DMS153 treated with DMSO at 0.1 percent for 48 hours (cell line): ENCODE measurements around the gene SAMD10.
"Not testable (repeated sequence)": the region's sequence is repeated elsewhere in the genome, so short reads cannot be mapped to it uniquely, and the experiment has no call there.

Source experiments
- DNase-seq: peaks from one replicate; lab custom pipeline; 2025; ENCODE audit not compliant: unreplicated experiment; lab: John Stamatoyannopoulos, UW

SAMD10 gene

DNA sequence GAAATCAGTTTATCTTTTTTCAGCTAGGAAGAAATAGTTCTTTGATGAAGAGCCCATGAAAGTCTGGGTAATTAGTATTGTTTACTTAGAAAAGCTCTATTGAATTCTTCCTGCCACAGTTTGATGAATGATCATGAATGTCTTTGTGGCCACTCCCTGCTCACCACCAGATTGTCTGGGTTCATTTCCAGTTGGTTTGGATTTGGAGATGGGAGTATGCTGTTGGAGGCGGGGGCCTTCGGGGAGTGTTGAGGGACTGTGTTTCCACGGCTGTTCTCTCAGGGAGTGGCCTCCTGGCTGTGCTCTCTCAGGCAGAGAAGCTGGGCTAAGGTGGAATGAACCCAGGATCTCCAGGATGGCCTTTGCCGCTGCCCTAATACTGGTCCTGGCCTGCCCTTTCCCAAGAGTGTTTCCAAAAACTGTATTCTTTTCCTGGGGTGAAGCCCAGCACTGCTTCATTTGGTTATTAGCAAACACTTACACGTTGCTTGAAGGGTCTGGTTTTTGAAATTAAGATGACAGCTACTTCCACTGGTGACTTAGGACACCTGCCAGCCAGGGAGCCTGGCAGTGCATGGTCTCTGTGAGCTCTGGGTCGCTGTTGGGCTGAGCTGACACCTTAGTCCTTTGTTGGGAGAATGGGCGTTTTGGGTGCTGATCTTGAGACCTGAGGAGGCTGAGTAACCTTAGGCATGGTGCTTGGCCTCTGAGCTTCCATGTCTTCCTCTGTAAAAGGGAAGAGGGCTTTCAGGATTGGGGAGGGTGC, 24.7 kb upstream of the SAMD10 start:
- DNase-seq: no peak

DNA sequence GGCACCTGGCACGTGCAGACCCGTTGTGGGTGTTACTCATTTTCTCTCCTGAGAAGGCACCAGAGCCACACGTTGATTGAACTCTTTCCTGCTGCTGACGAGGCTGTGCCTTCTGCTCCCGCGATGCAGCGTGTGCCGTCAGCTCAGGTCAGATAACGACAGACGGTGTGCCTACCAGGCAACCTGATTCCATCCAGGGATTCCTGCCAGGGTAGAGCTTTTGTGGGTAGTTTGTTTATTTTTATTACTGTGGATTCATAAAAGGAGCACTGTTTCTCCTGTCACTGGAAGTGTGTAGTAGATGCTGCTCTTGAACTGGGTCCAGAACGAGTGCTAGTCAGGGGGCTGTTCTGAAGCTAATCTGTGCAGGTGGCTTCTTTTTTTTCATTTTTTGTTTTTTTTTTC, 22.2 kb upstream of the SAMD10 start:
- peak; percentile 13 for DNase-seq

DNA sequence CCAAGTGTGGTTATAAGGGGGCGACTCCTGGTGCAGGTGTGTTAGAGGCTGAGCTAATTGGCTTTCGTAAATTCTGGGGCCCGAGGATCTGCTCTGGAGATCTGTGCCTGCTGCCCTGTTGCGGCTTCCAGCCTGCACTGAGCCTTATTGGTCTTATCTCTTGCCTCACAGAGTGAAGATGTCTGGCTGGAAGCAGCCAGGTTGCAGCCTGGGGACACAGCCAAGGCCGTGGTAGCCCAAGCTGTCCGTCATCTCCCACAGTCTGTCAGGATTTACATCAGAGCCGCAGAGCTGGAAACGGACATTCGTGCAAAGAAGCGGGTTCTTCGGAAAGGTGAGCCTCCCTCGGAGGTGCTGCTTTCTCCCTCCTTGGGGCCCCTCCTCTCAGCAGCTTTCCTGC, 21.5 kb upstream of the SAMD10 start:
- DNase-seq: no peak

DNA sequence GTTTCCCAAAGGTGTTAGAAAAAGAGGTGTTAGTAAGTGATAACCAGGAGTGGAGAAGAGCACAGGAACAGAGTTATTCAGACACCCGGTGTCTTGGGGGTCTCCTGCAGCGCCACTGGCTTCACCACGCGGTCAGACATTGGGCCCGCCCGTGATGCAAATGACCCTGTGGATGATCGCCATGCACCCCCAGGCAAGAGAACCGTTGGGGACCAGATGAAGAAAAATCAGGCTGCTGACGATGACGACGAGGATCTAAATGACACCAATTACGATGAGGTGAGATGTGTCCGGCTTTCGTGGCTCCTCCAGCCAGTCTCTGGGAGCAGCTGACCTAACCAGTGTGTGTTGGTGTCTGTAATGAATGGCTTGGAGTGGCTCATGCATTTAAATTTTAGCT, 3.5 kb upstream of the SAMD10 start:
- no peak for DNase-seq

DNA sequence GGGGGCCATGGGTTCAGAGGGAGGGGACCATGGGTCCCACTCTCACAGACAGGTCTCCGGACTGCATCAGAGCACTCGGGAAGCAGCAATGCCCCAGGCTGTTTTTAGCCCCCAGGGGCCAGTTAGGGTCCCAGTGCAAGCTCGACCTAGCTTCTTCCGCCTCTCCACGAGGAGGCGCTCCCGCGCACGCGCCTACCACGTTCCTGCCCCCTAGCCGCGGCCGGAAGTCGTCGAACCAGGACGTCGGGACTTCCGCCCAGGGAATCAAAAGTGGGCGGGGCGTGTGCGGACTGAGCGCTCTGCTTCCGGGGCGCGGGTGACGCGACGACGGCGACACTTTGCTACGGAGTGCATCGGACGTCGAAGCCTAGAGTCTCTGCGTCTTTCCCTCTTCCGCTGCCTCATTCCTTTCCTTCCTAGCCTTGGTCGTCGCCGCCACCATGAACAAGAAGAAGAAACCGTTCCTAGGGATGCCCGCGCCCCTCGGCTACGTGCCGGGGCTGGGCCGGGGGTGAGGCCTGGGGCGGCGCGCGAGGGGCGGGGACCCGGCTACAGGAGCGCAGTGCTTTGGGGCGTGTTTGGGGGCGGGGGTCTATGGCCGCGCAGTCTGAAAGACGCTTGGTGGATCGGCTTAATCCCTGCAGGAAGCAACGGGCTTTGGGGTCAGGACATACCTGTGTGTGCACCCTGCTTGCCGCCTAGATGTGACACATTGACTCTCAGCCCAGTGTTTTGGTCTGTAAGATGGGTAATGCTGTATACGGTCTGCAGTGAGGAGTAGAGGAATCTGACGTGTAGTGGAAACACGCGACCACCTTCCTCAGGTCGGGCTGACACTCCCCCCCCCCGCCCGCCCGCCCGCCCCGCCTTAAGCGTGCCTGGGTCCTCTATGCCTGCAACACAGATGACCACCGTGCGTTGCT, 1.6 kb upstream of the SAMD10 start, which contains the start of gene PRPF6:
TSS of gene PRPF6 (plus strand) at position 327 of the 923 bp plus-strand sequence. CDS start at position 441, 114 bp downstream.
- DNase-seq: peak; percentile 95

DNA sequence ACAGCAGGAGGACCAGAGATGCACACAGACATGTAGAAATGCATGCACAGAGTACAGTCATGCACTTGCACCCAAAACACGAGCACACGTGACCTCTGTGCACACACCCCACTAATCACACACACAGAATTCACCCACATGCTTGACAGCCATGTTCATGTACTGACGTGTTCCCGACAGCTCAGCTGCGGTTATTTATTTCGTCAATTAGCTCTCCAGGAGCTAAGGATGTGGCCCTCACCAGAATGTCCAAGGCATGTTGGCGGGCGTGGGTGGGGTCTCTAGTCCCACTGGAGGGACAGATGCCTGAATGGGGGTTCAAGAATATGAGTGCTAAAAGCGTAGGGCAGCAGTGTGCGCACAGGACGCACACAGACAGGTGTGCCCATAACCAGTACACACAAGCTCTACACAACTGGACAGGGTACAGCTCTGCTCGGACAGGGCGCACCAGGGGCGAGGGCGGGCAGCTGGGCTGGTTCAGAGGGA, 919 bp upstream of the SAMD10 start:
- DNase-seq: no peak

DNA sequence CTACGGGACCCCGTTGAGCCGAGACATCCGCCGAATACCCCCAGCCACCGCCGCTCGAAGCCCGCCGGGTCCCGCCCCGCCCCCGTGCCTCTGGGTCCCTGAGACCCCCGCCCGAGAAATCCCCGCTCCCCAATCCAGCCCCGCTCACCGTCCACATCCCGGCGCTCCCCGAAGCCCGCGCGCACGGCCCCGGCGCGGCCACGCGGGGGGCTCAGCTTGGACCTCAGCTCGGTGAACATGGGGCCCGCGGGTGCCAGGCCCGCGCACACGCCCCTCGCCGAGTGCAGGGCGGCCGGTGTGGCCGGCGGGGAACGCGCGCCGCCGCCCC, 249 bp downstream of the SAMD10 start:
- no peak for DNase-seq

DNA sequence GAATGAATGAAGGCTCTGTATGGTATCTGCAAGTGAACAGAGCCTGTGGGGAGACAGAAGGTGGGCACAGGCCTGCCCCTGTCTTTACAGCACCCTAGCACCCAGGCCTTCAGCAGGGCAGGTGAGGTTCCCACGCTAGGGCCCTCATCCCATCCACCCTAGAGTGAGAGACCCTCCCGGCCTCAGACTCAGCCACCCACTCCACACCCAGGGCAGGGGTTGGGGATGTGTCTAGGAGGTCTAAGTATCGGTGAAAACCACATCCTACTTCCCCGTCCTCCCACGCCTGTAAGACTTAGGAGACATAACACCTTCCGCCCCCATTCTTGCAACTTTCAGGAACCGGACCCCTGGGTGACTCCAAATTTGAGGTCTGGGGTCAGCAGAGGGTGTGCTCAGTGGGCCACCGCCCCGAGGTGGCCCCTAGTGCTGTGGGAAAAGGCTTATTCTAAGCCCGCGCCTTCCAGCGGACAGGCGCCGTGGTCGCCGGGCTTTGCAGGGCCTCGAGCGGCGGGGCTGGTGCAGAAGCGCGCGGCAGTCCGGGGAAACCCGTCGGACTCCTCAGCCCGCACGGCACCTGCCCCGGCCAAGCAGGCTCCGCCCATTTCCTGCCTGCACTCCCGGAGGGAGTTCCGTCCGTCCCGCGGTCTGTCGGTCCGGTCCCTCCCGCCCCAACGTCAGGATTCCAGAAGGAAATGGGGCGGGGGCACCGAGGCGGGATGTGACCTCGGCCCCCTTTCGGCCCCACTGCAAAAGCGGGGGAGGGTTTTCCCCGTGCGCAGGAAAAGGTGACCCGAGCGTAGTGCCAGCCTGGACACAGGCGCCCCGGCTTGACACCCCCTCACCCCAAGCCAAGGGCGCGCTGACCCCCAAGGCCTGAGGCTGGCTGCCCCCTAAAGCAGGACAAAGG, 868 bp downstream of the SAMD10 start:
- DNase-seq: peak; percentile 56

DNA sequence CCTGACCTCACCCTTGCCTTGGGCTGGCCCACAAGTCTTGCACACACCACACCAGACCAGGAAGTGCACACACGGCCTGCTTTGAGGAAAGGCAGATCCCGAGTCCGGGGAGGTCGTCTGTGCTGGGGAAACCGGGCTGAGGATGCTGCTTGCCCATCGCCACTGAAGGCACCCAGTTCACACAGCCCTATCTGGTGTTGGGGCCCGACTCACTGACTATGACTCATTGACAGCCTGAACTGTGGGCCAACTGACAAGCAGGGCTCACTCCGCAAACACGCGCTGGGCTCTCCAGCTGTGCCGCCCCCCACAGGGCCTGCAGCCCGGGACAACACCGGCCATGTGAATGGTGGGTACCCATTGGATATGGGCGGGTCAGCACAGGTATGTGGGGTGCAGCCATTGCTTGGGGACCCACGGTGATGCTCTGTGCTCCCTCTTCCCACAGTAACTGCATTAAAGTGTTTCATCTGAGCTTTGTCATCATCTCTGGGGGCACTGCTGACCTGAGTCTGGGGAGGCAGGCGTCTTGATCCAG, 1.6 kb downstream of the SAMD10 start:
- no peak for DNase-seq

DNA sequence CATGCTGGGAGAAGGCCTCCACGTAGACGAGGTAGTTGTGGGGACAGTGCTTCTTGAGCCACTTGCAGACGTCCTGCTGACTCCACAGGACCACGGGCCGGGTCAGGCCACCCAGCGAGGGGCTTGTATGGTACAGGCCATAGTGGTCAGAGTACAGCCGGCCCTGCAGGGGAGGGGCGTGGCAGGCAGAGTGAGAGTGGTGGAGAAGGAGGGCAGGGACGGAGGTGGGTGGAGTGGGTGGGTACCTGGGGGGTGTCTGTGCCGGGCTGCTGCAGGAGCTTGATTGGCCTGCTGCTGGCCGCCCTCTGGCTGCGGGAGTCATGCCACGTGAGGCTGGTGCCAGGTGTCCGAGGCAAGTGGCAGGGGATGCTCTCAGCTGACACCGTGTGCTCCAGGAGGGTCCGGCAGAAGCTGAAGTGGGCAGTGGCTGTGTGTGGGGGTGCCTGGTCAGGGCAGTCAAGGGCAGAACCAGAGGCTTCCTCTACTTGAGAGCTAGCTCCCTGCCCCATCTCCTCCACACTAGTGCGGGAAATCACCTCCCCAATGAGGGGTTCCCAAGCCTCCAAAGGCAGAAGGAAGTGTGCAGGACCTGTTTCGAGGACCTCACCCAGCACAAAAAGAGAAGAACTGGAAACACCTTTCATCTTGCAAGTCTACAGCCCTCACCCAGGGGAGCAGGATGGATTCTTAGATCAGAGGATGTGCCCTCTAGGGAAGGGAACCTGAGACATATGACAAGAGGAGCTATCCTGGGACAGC, 2.3 kb downstream of the SAMD10 start:
- no peak for DNase-seq

DNA sequence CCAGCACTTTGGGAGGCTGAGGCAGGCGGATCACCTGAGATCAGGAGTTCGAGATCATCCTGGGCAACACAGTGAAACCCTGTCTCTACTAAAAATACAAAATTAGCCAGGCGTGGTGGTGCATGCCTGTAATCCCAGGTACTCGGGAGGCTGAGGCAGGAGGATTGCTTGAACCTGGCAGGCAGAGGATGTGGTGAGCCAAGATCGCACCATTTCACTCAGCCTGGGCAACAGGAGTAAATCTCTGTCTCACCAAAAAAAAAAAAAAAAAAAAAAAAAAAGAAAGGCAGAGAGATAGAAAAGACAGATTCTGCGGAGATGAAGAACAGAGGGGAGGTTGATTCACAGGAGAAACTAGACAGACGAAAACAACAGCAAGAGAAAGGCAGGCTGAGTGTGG, 2.9 kb downstream of the SAMD10 start:
- DNase-seq: not testable (repeated sequence)

DNA sequence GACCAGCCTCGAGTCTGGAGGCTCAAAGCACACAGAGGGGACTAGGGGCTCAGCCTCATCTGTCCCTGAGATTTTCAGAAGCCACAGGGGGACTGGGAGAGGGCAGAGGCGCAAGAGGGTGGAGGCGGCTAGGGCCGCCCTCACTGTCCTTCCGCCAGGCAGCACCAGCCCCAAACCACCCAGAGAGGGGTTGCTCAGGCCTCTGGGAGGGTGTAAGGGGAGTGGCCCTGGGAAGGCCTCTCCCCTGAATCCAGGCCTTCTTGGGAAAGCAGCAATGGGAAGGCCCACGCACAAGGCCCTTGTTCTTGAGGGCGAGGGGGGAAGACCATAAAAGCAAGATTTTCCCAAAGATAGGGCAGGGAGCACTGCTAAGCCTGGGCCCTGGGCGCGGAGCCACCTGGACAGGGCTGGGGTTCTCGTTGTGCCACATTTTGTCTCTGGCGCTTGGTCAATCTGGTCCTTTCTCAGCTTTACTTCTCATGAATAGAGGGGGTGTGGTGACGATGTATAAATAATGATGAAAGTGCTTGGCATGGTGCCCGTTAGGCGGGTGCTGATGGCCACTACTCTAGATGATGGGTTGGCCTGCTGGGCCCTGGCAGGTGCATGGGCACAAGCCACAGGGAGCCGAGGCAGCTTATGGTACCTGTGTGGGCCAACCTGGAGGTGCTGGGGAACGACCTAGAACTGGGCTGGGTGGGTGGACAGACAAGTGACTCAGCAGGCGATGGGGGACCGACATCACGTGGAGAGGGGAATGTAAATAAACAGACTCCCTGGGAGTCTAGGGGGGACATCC, 4.8 kb downstream of the SAMD10 start:
- DNase-seq: peak; percentile 86

DNA sequence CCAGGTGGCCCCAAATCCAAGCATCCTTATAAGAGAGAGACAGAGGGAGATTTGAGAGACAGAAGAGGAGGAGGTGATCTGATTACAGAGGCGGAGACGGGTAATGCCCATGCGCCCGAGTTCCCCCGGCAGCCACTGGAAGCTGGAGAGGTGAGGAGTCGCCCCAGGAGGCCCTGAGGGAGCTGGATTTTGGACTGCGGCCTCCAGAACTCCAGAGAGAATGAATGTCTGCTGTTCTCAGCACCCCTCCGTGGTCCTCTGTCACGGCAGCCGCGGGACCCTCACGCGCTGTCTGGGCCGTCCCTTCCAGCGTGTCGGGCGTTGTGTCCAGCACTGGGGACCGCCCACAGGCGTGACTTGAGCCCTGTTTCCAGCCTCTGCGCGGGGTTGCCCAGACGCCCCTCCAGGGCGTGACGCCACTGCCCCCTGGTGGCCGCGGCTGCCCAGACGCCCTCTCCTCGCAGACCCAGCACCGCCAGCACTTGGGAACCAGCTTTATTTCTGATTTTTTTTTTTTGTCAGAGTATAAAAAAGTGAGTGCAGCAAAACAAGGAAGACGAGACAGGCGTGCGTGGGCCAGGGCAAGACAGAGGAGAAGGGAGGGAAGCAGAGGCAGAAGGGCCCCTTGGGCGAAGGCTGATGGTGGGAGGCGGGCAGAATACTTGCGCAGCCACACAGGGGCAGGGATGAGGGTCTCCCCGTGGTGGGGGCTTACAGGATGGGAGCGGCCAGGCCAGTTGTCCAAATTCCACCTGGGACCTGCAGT, 5.6 kb downstream of the SAMD10 start:
- DNase-seq: peak; percentile 51

DNA sequence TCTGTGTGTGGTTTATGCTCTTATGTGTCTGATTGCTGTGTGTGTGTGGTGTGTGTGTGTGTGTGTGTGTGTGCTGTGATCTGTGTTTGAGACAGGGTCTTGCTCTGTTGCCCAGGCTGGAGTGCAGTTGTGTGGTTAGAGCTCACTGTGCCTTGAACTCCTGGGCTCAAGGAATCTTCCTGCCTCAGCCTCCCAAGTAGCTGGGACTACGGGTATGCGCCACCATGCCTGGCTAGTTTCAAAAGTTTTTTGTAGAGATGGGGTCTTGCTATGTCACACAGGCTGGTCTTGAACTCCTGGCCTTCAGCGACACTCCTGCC, 6.3 kb downstream of the SAMD10 start:
- DNase-seq: no peak

DNA sequence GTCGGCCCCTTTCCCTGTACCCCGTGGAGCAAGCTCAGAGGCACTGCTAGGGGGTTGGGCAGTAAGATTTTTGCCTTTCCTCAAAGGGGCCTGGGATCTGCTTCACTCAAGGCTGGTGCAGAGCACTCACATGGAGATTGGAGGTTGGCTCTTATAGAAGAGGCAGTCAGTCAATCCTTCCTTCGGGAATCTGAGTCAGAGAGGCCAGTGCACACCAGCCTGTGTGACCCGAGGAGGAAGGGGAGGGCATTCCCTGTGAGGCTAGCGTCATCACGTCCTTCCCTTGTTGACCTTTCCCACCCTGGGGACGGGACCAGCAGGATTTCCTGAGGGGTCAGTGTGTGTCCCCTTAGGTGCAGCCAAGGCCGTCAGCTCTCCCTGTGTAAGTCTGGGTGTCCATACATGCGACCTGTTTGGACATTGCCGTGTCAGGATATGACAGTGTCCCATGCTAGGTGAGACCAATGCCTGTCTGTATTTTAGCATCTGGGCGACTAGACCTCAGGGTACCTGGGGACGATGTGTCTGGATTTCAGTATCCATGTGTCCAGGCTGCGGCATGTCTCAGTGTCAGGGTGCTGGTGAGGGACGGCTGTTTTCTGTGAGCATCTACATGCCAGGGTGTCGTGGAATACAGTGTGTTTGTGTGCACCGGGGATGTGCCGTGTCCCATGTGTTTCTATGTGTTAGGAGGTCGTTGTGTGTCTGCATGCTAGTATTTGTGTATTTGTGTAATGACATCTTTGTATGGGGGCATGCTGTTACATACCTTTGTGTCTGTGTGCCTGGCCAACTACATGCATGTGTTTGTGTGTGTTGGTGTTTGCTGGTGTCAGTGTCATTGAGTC, 6.9 kb downstream of the SAMD10 start:
- DNase-seq: no peak

DNA sequence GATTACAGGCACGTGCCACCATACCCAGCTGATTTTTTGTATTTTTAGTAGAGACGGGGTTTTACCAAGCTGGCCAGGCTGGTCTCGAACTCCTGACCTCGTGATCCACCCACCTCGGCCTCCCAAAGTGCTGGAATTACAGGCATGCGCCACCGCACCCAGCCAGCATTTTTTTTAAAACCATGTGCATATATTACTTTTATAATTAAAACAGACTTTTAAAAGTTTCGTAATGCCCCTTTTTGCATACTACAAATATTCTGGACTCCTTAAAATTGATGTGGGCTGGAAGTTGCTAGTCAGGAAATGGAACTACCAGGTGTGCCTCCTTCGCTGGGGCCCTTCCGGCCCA, 7.5 kb downstream of the SAMD10 start:
- DNase-seq: not testable (repeated sequence)

DNA sequence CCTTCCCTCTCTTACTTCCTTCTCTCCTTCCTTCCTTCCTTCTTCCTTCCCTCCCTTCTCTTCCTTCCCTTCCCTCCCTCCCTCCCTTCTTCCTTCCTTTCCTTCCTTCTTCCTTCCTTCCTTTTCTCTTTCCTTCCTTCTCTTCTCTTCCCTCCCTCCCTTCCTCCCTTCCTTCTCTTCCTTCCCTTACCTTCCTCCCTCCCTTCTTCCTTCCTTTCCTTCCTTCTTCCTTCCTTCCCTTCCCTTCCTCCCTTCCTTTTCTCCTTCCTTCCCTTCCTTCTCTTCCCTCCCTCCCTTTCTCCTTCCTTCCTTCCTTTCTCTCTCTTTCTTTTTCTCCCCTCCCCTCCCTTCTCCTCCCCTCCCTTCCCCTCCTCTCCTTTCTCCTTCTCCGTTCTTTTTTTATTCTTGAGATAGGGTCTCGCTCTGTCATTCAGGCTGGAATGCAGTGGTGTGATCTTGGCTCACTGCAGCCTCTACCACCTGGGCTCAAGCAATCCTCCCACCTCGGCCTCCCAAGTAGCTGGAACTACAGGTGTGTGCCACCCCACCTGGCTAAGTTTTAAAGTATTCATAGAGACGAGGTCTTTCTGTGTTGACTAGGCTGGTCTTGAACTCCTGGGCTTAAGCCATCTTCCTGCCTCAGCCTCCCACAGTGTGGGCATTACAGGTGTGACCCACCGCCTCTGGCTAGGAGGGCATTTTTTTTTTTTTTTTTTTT, 8.6 kb downstream of the SAMD10 start:
- no peak for DNase-seq
